Measurements from ENCODE around the gene EMC6. TPM values are rescaled to one million over a fixed set of nuclear protein-coding genes. Genes with fewer than 3 reads are reported as not detected.

EMC6 gene
- total and polyA plus RNA-seq, 2 of the 13 experiments (the other 11 are each of a cell fraction or from before 2014, with no cell fraction given): 45.1 to 47.7 TPM

GRCh38 chr17:3668279-3669084, at the start of gene EMC6, which contains the start of gene TAX1BP3 (continued):
- TF ChIP-seq, protein P1, sequence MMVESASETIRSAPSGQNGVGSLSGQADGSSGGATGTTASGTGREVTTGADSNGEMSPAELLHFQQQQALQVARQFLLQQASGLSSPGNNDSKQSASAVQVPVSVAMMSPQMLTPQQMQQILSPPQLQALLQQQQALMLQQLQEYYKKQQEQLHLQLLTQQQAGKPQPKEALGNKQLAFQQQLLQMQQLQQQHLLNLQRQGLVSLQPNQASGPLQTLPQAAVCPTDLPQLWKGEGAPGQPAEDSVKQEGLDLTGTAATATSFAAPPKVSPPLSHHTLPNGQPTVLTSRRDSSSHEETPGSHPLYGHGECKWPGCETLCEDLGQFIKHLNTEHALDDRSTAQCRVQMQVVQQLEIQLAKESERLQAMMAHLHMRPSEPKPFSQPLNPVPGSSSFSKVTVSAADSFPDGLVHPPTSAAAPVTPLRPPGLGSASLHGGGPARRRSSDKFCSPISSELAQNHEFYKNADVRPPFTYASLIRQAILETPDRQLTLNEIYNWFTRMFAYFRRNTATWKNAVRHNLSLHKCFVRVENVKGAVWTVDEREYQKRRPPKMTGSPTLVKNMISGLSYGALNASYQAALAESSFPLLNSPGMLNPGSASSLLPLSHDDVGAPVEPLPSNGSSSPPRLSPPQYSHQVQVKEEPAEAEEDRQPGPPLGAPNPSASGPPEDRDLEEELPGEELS (CRISPR knock-in tag; IDR thresholded peaks at IDR 0.05): no peak
- TF ChIP-seq SOX5 (CRISPR knock-in tag; IDR thresholded peaks at IDR 0.05; ENCODE audit: borderline replicate concordance) (no peak; the same call in 1 of the 2 replicates), ZNF574 (CRISPR knock-in tag; IDR thresholded peaks at IDR 0.05) (peak; percentile 61), KLF11 (CRISPR knock-in tag; IDR thresholded peaks at IDR 0.05) (no peak), NAIF1 (CRISPR knock-in tag; IDR thresholded peaks at IDR 0.05; ENCODE audit: borderline replicate concordance) (0 out of 2 replicates have a peak, but pooled peaks have one; percentile 25), ARID5B (CRISPR knock-in tag; IDR thresholded peaks at IDR 0.05) (0 out of 2 replicates have a peak, but pooled peaks have one; percentile 14), ZNF569 (CRISPR knock-in tag; IDR thresholded peaks at IDR 0.05; ENCODE audit: borderline replicate concordance) (0 out of 2 replicates have a peak, but pooled peaks have one; percentile 29), ZFP36L1 (CRISPR knock-in tag; IDR thresholded peaks at IDR 0.05) (peak; percentile 80), ZNF235 (CRISPR knock-in tag; IDR thresholded peaks at IDR 0.05; ENCODE audit: borderline replicate concordance) (no peak), FOXA3 (CRISPR knock-in tag; IDR thresholded peaks at IDR 0.05) (0 out of 2 replicates have a peak, but pooled peaks have one; percentile 7), MXI1 (IDR thresholded peaks at IDR 0.05; ENCODE audit: borderline replicate concordance, low read depth, low read length) (peak; percentile 38; the same call in 1 of the 3 replicates), ZIK1 (CRISPR knock-in tag; IDR thresholded peaks at IDR 0.05; ENCODE audit: borderline replicate concordance, low read depth) (peak; percentile 62; the same call in 1 of the 2 replicates)
- TF ChIP-seq, protein P2, sequence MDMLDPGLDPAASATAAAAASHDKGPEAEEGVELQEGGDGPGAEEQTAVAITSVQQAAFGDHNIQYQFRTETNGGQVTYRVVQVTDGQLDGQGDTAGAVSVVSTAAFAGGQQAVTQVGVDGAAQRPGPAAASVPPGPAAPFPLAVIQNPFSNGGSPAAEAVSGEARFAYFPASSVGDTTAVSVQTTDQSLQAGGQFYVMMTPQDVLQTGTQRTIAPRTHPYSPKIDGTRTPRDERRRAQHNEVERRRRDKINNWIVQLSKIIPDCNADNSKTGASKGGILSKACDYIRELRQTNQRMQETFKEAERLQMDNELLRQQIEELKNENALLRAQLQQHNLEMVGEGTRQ (IDR thresholded peaks at IDR 0.05; ENCODE audit: low read depth, low read length): no peak
- TF ChIP-seq, protein P2 (CRISPR knock-in tag; IDR thresholded peaks at IDR 0.05; ENCODE audit: borderline replicate concordance): no peak
- TF ChIP-seq, protein P3, sequence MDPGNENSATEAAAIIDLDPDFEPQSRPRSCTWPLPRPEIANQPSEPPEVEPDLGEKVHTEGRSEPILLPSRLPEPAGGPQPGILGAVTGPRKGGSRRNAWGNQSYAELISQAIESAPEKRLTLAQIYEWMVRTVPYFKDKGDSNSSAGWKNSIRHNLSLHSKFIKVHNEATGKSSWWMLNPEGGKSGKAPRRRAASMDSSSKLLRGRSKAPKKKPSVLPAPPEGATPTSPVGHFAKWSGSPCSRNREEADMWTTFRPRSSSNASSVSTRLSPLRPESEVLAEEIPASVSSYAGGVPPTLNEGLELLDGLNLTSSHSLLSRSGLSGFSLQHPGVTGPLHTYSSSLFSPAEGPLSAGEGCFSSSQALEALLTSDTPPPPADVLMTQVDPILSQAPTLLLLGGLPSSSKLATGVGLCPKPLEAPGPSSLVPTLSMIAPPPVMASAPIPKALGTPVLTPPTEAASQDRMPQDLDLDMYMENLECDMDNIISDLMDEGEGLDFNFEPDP (CRISPR knock-in tag; conservative IDR thresholded peaks at IDR 0.05): no peak

Data from HepG2 (cell line).